HCT116 (cell line): ENCODE measurements around the gene SGCA. TPM values are rescaled to one million over a fixed set of nuclear protein-coding genes. Genes with fewer than 3 reads are reported as not detected.

Source experiments
- ATAC-seq: fragments of 200-7000 bp; cut with Tn5 transposase; 2 replicates; pipeline ENCODE4 v1.9.1; 2020; ENCODE audit warnings: mild to moderate bottlenecking, moderate library complexity
- BruUV-seq: library from RNA; stranded (reverse); fragments of 400-500 nt; replicated peaks from 2 replicates; lab custom pipeline; 2021; lab: Mats Ljungman, UMichigan
- CTCF ChIA-PET: fragments of 300-600 bp; sonication (Branson Sonifier 250); formaldehyde crosslinking; loops from one replicate; lab custom pipeline; 2021; ENCODE audit warnings: antibody characterized with exemption; lab: Charles Lee
- POLR2A ChIA-PET: fragments of 300-600, 350-600 bp; sonication (Branson Sonifier 250); formaldehyde crosslinking; loops from one replicate; lab custom pipeline; 2021; ENCODE audit warnings: antibody characterized with exemption; lab: Charles Lee
- RAD21 ChIA-PET, 2 experiments: fragments of 300-600 bp; sonication (Branson Sonifier 250); formaldehyde crosslinking; loops; one replicate each; lab custom pipeline; 2023; ENCODE audit warnings: low total read pairs in 2 of 2; ENCODE audit not compliant: uncharacterized antibody in 2 of 2, unreplicated experiment in 2 of 2, low non-redundant PET in 1 of 2; lab: Charles Lee
- DNase-seq: peaks from one replicate; pipeline ENCODE4 v3.0.0-alpha.2; 2010; ENCODE audit warnings: low read depth, low spot score
- H2AFZ ChIP-seq: fragments of 200-600 bp; shearing (Covaris generic), sonication (generic); 2 replicates; pipeline ENCODE4 v1.6.1; 2017; ENCODE audit warnings: low read depth, mixed run types, mixed read lengths, antibody characterized with exemption, low read length; ENCODE audit not compliant: poor library complexity, severe bottlenecking
- H3K27ac ChIP-seq: 2 replicates; pipeline ENCODE4 v1.5.1; 2012; ENCODE audit warnings: low read depth, low read length
- H3K27me3 ChIP-seq: fragments of 200-600 bp; sonication (generic); 2 replicates; pipeline ENCODE4 v1.6.1; 2016; ENCODE audit warnings: mixed run types, low read length, mixed read lengths; ENCODE audit not compliant: insufficient read depth
- H3K36me3 ChIP-seq, 2 experiments: fragments of 200-500 bp in 1 of 2; fragments of 200-600 bp in 1 of 2; sonication (Bioruptor generic) in 1 of 2; sonication (generic) in 1 of 2; 2 replicates each; pipeline versions ENCODE4 v1.5.1 to v1.6.1; 2014 to 2016; ENCODE audit warnings: low read length in 2 of 2, inconsistent platforms in 1 of 2, mixed read lengths in 1 of 2, mixed run types in 1 of 2; ENCODE audit not compliant: insufficient read depth in 2 of 2, control insufficient read depth in 1 of 2
- H3K4me1 ChIP-seq, 2 experiments: fragments of 200-600 bp in 1 of 2; sonication (generic) in 1 of 2; 2 replicates each; pipeline versions ENCODE4 v1.5.1 to v1.6.1; 2012 to 2017; ENCODE audit warnings: low read length in 2 of 2, inconsistent platforms in 1 of 2, mild to moderate bottlenecking in 1 of 2, mixed read lengths in 1 of 2, mixed run types in 1 of 2, moderate library complexity in 1 of 2; ENCODE audit not compliant: insufficient read depth in 2 of 2, control insufficient read depth in 1 of 2
- H3K4me2 ChIP-seq: fragments of 200-600 bp; sonication (generic); 2 replicates; pipeline ENCODE4 v1.6.1; 2017; ENCODE audit warnings: mixed run types, low read length, mixed read lengths
- H3K4me3 ChIP-seq, 2 experiments: fragments of 200-600 bp in 1 of 2; sonication (generic) in 1 of 2; replicated peaks in 1 of 2; 2 replicates each; pipeline ENCODE4 v1.5.1; 2011 to 2016; ENCODE audit warnings: low read length in 2 of 2, control low read depth in 1 of 2, low read depth in 1 of 2, mild to moderate bottlenecking in 1 of 2, mixed read lengths in 1 of 2, mixed run types in 1 of 2
- H3K79me2 ChIP-seq: fragments of 200-600 bp; sonication (generic); 2 replicates; pipeline ENCODE4 v1.6.1; 2017; ENCODE audit warnings: mild to moderate bottlenecking, mixed run types, low read length, moderate library complexity, mixed read lengths; ENCODE audit not compliant: insufficient read depth
- H3K9ac ChIP-seq: fragments of 200-600 bp; sonication (generic); 2 replicates; pipeline ENCODE4 v1.6.1; 2016; ENCODE audit warnings: low read length, mixed read lengths
- H3K9me2 ChIP-seq: fragments of 200-600 bp; sonication (generic), shearing (Covaris generic); 2 replicates; pipeline ENCODE4 v1.6.1; 2017; ENCODE audit warnings: mixed run types, mild to moderate bottlenecking, moderate library complexity; ENCODE audit not compliant: insufficient read depth
- H3K9me3 ChIP-seq, 2 experiments: fragments of 200-500 bp in 1 of 2; fragments of 200-600 bp in 1 of 2; sonication (Bioruptor generic) in 1 of 2; sonication (generic) in 1 of 2; 2 replicates each; pipeline ENCODE4 v1.6.1; 2014 to 2017; ENCODE audit warnings: low read length in 2 of 2, mixed read lengths in 2 of 2, inconsistent platforms in 1 of 2, low read depth in 1 of 2, mild to moderate bottlenecking in 1 of 2, mixed run types in 1 of 2, moderate library complexity in 1 of 2; ENCODE audit not compliant: control insufficient read depth in 1 of 2, insufficient read depth in 1 of 2
- H4K20me1 ChIP-seq: fragments of 200-600 bp; sonication (generic), shearing (Covaris generic); 2 replicates; pipeline ENCODE4 v1.6.1; 2017; ENCODE audit warnings: mixed run types, mild to moderate bottlenecking, moderate library complexity; ENCODE audit not compliant: insufficient read depth
- ATF3 ChIP-seq: IDR thresholded peaks from 2 replicates; pipeline ENCODE4 v1.6.1; 2012
- CBX3 ChIP-seq: IDR thresholded peaks from 2 replicates; pipeline ENCODE4 v1.6.1; 2012; ENCODE audit warnings: low read depth
- CEBPB ChIP-seq: IDR thresholded peaks from 2 replicates; pipeline ENCODE4 v1.6.1; 2012; ENCODE audit warnings: low read depth
- CTCF ChIP-seq, 3 experiments: fragments of 200-600 bp in 1 of 3; sonication (generic) in 1 of 3; IDR thresholded peaks in 2 of 3; conservative IDR thresholded peaks in 1 of 3; 2 replicates each; pipeline ENCODE4 v1.5.1; 2012 to 2017; ENCODE audit warnings: low read depth in 2 of 3, low read length in 2 of 3, antibody characterized with exemption in 1 of 3, borderline replicate concordance in 1 of 3, control low read depth in 1 of 3, mild to moderate bottlenecking in 1 of 3, mixed read lengths in 1 of 3, mixed run types in 1 of 3, moderate library complexity in 1 of 3; ENCODE audit not compliant: insufficient read depth in 1 of 3
- ELF1 ChIP-seq: IDR thresholded peaks from 2 replicates; pipeline ENCODE4 v1.6.1; 2012; ENCODE audit warnings: low read depth, borderline replicate concordance
- EZH2 ChIP-seq: fragments of 200-600 bp; sonication (generic); IDR thresholded peaks from 2 replicates; pipeline ENCODE4 v1.6.1; 2017; ENCODE audit warnings: antibody characterized with exemption, mixed run types
- EZH2phosphoT487 ChIP-seq: fragments of 200-600 bp; IDR thresholded peaks from 2 replicates; pipeline ENCODE4 v1.6.1; 2018; ENCODE audit warnings: antibody characterized with exemption, borderline replicate concordance
- FOSL1 ChIP-seq: IDR thresholded peaks from 2 replicates; pipeline ENCODE4 v1.6.1; 2012; ENCODE audit warnings: low read depth
- JUND ChIP-seq: IDR thresholded peaks from 2 replicates; pipeline ENCODE4 v1.6.1; 2012
- MAX ChIP-seq: IDR thresholded peaks from 2 replicates; pipeline ENCODE4 v1.6.1; 2012
- POLR2A ChIP-seq: IDR thresholded peaks from 2 replicates; pipeline ENCODE4 v1.7.0; 2011; ENCODE audit warnings: borderline replicate concordance; ENCODE audit not compliant: insufficient read depth, insufficient read length; ENCODE audit errors: extremely low read depth
- REST ChIP-seq: IDR thresholded peaks from 2 replicates; pipeline ENCODE4 v1.6.1; 2012; ENCODE audit warnings: low read depth
- SP1 ChIP-seq: IDR thresholded peaks from 2 replicates; pipeline ENCODE4 v1.6.1; 2012; ENCODE audit warnings: low read depth
- SRF ChIP-seq: IDR thresholded peaks from 2 replicates; pipeline ENCODE4 v1.6.1; 2012; ENCODE audit warnings: low read depth
- TCF7L2 ChIP-seq: IDR thresholded peaks from 2 replicates; pipeline ENCODE4 v1.7.0; 2011; ENCODE audit warnings: borderline replicate concordance, inconsistent platforms; ENCODE audit not compliant: insufficient read depth, insufficient read length; ENCODE audit errors: extremely low read depth
- YY1 ChIP-seq: IDR thresholded peaks from 2 replicates; pipeline ENCODE4 v1.6.1; 2011; ENCODE audit warnings: low read length, low read depth, moderate library complexity, mild to moderate bottlenecking; ENCODE audit not compliant: insufficient replicate concordance; ENCODE audit errors: extremely low read depth
- ZFX ChIP-seq: fragments of 450-650 bp; IDR thresholded peaks from 2 replicates; pipeline ENCODE4 v1.6.1; 2017
- ZNF274 ChIP-seq: fragments of 200-500 bp; sonication (Bioruptor generic); IDR thresholded peaks from 2 replicates; pipeline ENCODE4 v1.6.1; 2014; ENCODE audit warnings: mild to moderate bottlenecking, low read depth, low read length, inconsistent platforms
- intact Hi-C: fragments of 100-400 bp; cut with micrococcal nuclease; formaldehyde crosslinking; loops from 2 replicates; pipeline ENCODE4 v1.10.0; 2022
- total RNA-seq: library from RNA; stranded (reverse); gene quantifications from one replicate; pipeline ENCODE4 v1.2.1, GENCODE V29; 2021; ENCODE audit not compliant: unreplicated experiment

The SGCA gene
- total RNA-seq, 1 experiment from 2014 or later: 0.37 TPM

GRCh38 chr17:50147841-50148225 is 18.0 kb upstream of the SGCA start:
- Histone ChIP-seq H3K4me2 (peak overlapping the region; percentile 92), H3K4me3 (peak overlapping the region; percentile 76 to 97; a peak in 3 of 4 replicates), H3K4me1 (peaks cover 15 to 39% of the 10 kb centered on the region in 2 experiments), H3K9ac (peak overlapping the region; percentile 74), H3K9me3 (no peaks in the 10 kb centered on the region), H2AFZ (no peak overlapping the region), H3K79me2 (peaks cover 78% of the 10 kb centered on the region), H4K20me1 (no peaks in the 10 kb centered on the region), H3K9me2 (no peaks in the 10 kb centered on the region), H3K27ac (peak overlapping the region; percentile 21; the same call in 1 of the 2 replicates), H3K36me3 (peaks cover 34 to 43% of the 10 kb centered on the region in 2 experiments; a peak in 3 of 4 replicates), H3K27me3 (no peaks in the 10 kb centered on the region)
- TF ChIP-seq YY1 (no peak), REST (no peak), SRF (no peak), EZH2phosphoT487 (no peak), MAX (no peak), ZNF274 (no peak), POLR2A (no peak), JUND (no peak), ELF1 (no peak), ATF3 (no peak), EZH2 (no peak), CBX3 (no peak), TCF7L2 (no peak), CEBPB (no peak), SP1 (no peak), CTCF (IDR thresholded peaks at IDR 0.05 in 2 of 3, conservative IDR thresholded peaks at IDR 0.05 in 1 of 3; ENCODE audit: borderline replicate concordance in 1 of 3, insufficient read depth in 1 of 3, low read depth in 2 of 3, low read length in 2 of 3) (no peak), ZFX (no peak), FOSL1 (no peak)
- CTCF ChIA-PET: interaction anchor here (1.6 kb wide), 1 partner anchor 22 kb away, joined by 5 read pairs; no protein-coding TSS in a partner anchor
- no peak for DNase-seq
- POLR2A ChIA-PET: no interaction called here
- RAD21 ChIA-PET: no interaction called here
- intact Hi-C loops: no loop called here
- no TSS peak for BruUV-seq
- no peak for ATAC-seq
